Measurements from ENCODE around the gene PROSER3.
A peak's percentile ranks its signal among the peaks of the same experiment; 100 is the strongest.

The PROSER3 gene

DNA sequence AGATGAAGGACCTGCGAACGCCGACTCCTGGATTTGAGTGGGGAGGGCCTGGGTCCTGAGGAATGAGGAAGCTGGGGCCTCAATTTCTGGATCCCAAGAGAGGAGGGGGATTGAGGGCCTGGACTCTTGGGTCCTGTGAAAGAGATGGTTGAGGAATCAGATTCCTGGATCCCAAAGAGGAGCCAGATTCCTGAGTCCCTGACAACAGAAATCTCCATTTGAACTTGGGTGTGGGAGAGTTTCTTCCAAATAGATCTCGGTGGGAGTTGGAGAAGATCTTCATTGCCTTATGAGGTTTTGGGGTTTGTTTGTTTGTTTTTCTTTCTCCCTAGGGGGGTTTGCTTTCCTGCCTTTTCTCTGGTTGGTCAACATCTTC is 11.9 kb upstream of the PROSER3 start:
- H3K27me3 ChIP-seq (ENCODE audit: control insufficient read depth, insufficient read depth, low read length, poor library complexity, severe bottlenecking), result no peaks in the 10 kb centered on the region
- H3K4me3 ChIP-seq (ENCODE audit: insufficient read depth, low read depth, low read length), result peak overlapping the region; percentile 82
- 24 to 28% methylated on average over 4 of the region's 4 CpGs for WGBS, 2 experiments
- H3K27ac ChIP-seq (ENCODE audit: insufficient read depth, low read depth, low read length, poor library complexity, severe bottlenecking), result no peak overlapping the region
- no peaks in the 10 kb centered on the region for H3K9me3 ChIP-seq (ENCODE audit: control insufficient read depth, low read length)
- no peaks in the 10 kb centered on the region for H3K36me3 ChIP-seq (ENCODE audit: control insufficient read depth, insufficient read depth, low read length)
- H3K4me1 ChIP-seq (ENCODE audit: control insufficient read depth, insufficient read depth, low read length), result peaks cover 13% of the 10 kb centered on the region

GRCh38 chr19:35746531-35746930 is 11.4 kb upstream of the PROSER3 start:
- WGBS, 2 experiments, result 93 to 95% methylated on average over 5 of the region's 5 CpGs
- Histone ChIP-seq H3K4me3 (ENCODE audit: insufficient read depth, low read depth, low read length) (peak overlapping the region; percentile 82), H3K9me3 (ENCODE audit: control insufficient read depth, low read length) (no peaks in the 10 kb centered on the region), H3K27ac (ENCODE audit: insufficient read depth, low read depth, low read length, poor library complexity, severe bottlenecking) (no peak overlapping the region), H3K4me1 (ENCODE audit: control insufficient read depth, insufficient read depth, low read length) (peaks cover 11% of the 10 kb centered on the region), H3K27me3 (ENCODE audit: control insufficient read depth, insufficient read depth, low read length, poor library complexity, severe bottlenecking) (no peaks in the 10 kb centered on the region), H3K36me3 (ENCODE audit: control insufficient read depth, insufficient read depth, low read length) (no peaks in the 10 kb centered on the region)

DNA sequence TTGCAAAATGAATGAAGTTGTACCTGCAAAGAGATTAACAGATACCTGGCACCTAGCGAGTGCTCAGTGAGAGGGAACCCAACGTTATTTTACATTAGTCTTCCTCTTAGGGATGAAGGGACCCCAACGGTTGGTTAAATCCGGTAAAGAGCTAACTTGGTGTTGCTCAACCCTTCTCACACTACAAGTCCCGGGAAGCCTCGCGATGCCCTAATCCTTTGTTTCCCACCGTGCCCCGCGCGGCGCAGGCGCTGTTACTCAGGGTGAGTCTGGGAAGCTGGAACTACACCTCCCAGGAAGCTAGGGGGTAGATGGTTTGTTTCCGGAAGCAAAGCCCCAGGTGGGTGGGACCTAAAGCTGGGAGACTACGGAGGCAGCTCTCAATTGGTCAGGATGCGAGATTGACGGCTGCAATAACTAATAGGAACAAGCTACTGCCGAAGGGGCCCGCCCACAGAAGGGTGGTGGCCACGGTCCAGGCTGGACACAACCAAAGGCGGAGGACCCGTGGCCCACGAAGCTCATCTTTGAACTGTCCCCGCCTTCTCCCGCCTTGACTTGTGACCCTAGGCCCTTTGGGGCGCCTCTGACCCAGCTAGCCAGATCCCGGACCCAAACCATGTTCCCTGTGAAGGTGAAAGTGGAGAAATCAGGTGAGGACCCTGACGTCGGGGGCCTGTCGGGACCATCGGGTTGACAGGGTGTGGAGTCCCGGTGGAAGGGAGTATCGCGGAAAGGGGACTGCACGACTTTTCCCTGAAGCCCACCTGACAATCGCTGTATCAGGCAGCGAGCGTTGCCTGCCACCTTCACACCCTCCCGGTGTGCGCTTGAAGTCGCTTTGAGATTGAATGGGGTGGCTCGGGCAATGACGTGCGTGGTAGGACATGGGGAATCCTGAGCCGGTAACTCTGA is 9.6 kb upstream of the PROSER3 start, which contains the start of gene LIN37:
LIN37 (plus strand) TSS at position 471 of the 915 bp plus-strand sequence; CDS start at position 620, 149 bp downstream.
- no peaks in the 10 kb centered on the region for H3K36me3 ChIP-seq (ENCODE audit: control insufficient read depth, insufficient read depth, low read length)
- no peaks in the 10 kb centered on the region for H3K27me3 ChIP-seq (ENCODE audit: control insufficient read depth, insufficient read depth, low read length, poor library complexity, severe bottlenecking)
- peak within 1 kb of the TSS; percentile 86 for H3K4me3 ChIP-seq (ENCODE audit: insufficient read depth, low read depth, low read length)
- no peaks in the 10 kb centered on the region for H3K9me3 ChIP-seq (ENCODE audit: control insufficient read depth, low read length)
- H3K27ac ChIP-seq (ENCODE audit: insufficient read depth, low read depth, low read length, poor library complexity, severe bottlenecking), result no peak within 1 kb of the TSS
- peaks cover 6% of the 10 kb centered on the region for H3K4me1 ChIP-seq (ENCODE audit: control insufficient read depth, insufficient read depth, low read length)
- WGBS, 2 experiments, result 2 to 3% methylated on average over 44 to 45 of the region's 45 CpGs

DNA sequence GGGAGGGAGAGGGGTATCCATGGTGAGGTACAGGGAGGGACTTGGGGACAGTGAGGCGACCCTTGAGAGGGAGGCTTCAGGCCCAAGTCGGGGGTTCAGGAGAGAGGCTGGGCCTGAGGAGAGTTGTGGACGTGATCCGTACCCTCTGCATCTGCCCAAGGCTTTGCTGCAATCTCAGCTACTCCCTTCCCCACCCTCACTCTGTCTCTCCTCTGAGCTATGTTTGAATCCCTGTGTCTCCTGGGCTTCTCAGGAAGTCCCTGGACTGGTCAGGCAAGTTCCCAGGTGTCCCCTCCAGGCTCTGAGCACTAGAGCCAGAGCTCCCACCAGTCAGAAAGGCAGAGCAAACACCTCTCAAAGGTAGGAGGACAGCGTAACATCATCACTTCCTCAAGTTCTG is 7.8 kb upstream of the PROSER3 start:
- 89 to 91% methylated on average over 5 of the region's 5 CpGs for WGBS, 2 experiments
- H3K4me3 ChIP-seq (ENCODE audit: insufficient read depth, low read depth, low read length), result no peak overlapping the region
- H3K27ac ChIP-seq (ENCODE audit: insufficient read depth, low read depth, low read length, poor library complexity, severe bottlenecking), result no peak overlapping the region
- H3K27me3 ChIP-seq (ENCODE audit: control insufficient read depth, insufficient read depth, low read length, poor library complexity, severe bottlenecking), result peaks cover 4% of the 10 kb centered on the region
- no peaks in the 10 kb centered on the region for H3K36me3 ChIP-seq (ENCODE audit: control insufficient read depth, insufficient read depth, low read length)
- H3K9me3 ChIP-seq (ENCODE audit: control insufficient read depth, low read length), result no peaks in the 10 kb centered on the region
- no peaks in the 10 kb centered on the region for H3K4me1 ChIP-seq (ENCODE audit: control insufficient read depth, insufficient read depth, low read length)

- WGBS, 2 experiments, result 90 to 92% methylated on average over 13 to 14 of the region's 14 CpGs
- H3K9me3 ChIP-seq (ENCODE audit: control insufficient read depth, low read length), result no peaks in the 10 kb centered on the region
- H3K27ac ChIP-seq (ENCODE audit: insufficient read depth, low read depth, low read length, poor library complexity, severe bottlenecking), result no peak overlapping the region
- H3K27me3 ChIP-seq (ENCODE audit: control insufficient read depth, insufficient read depth, low read length, poor library complexity, severe bottlenecking), result peaks cover 22% of the 10 kb centered on the region
- H3K36me3 ChIP-seq (ENCODE audit: control insufficient read depth, insufficient read depth, low read length), result no peaks in the 10 kb centered on the region
- peaks cover 14% of the 10 kb centered on the region for H3K4me1 ChIP-seq (ENCODE audit: control insufficient read depth, insufficient read depth, low read length)
- H3K4me3 ChIP-seq (ENCODE audit: insufficient read depth, low read depth, low read length), result no peak overlapping the region
Measured at GRCh38 chr19:35751839-35752745, 5.9 kb upstream of the PROSER3 start.

DNA sequence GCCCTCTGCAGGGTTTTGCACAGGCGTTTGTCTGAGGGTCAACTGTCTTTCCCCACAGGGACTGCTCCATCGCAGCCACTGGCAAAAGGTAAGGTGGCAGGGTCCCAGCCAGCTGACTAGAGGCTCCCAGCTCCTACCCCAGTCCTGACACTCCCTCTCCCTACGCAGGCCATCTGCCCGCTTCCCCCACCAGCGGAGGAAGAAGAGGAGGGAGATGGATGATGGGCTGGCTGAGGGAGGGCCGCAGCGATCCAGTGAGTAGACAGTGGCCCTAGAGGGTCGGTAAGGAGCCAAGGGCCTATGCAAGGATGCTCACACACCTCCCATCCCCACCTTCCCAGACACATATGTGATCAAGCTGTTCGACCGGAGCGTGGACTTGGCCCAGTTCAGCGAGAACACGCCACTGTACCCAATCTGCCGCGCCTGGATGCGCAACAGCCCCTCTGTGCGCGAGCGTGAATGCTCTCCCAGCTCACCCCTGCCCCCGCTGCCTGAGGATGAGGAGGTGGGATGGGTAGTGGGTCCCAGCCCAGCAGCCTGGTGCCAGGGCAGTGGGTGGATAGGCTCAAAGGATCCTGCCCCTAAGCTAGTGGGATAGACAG is 5.1 kb upstream of the PROSER3 start:
- H3K4me1 ChIP-seq (ENCODE audit: control insufficient read depth, insufficient read depth, low read length), result peaks cover 16% of the 10 kb centered on the region
- H3K4me3 ChIP-seq (ENCODE audit: insufficient read depth, low read depth, low read length), result no peak overlapping the region
- no peak overlapping the region for H3K27ac ChIP-seq (ENCODE audit: insufficient read depth, low read depth, low read length, poor library complexity, severe bottlenecking)
- H3K36me3 ChIP-seq (ENCODE audit: control insufficient read depth, insufficient read depth, low read length), result no peaks in the 10 kb centered on the region
- peaks cover 22% of the 10 kb centered on the region for H3K27me3 ChIP-seq (ENCODE audit: control insufficient read depth, insufficient read depth, low read length, poor library complexity, severe bottlenecking)
- 94% methylated on average over 19 to 20 of the region's 20 CpGs for WGBS, 2 experiments
- no peaks in the 10 kb centered on the region for H3K9me3 ChIP-seq (ENCODE audit: control insufficient read depth, low read length)

DNA sequence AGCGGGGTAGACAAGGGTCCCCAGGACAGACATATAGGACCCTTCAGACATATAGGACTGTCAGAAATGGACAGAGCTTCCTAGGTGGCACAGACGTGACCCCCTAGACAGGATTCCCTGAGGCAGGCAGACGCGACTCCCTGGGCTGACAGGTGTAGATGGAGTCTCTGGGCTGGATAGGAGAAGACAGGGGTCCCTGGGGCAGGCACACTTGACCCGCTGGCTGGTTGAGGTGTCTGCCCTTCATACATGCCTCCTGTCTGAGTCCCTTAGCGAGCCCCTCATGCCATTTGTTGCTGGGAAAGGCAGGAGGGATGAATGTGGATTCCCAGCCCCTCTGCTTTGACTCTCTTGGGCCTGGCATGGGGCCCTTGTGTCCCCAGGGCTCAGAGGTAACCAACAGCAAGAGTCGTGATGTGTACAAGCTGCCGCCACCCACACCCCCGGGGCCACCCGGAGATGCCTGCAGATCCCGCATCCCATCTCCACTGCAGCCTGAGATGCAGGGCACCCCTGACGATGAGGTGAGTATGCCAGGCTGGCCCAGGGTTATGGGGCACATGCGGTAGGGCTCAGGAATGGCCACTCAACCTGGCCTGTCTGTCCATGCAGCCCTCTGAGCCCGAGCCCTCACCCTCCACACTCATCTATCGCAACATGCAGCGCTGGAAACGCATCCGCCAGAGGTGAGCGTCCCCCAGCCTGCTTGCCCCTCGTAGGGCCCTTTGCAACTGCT is 4.2 kb upstream of the PROSER3 start:
- Histone ChIP-seq H3K4me1 (ENCODE audit: control insufficient read depth, insufficient read depth, low read length) (peaks cover 16% of the 10 kb centered on the region), H3K27me3 (ENCODE audit: control insufficient read depth, insufficient read depth, low read length, poor library complexity, severe bottlenecking) (peaks cover 22% of the 10 kb centered on the region), H3K4me3 (ENCODE audit: insufficient read depth, low read depth, low read length) (no peak overlapping the region), H3K27ac (ENCODE audit: insufficient read depth, low read depth, low read length, poor library complexity, severe bottlenecking) (no peak overlapping the region), H3K36me3 (ENCODE audit: control insufficient read depth, insufficient read depth, low read length) (no peaks in the 10 kb centered on the region), H3K9me3 (ENCODE audit: control insufficient read depth, low read length) (no peaks in the 10 kb centered on the region)
- 93 to 96% methylated on average over 20 of the region's 20 CpGs for WGBS, 2 experiments

GRCh38 chr19:35754370-35755130 is 3.4 kb upstream of the PROSER3 start:
- Histone ChIP-seq H3K36me3 (ENCODE audit: control insufficient read depth, insufficient read depth, low read length) (no peaks in the 10 kb centered on the region), H3K4me3 (ENCODE audit: insufficient read depth, low read depth, low read length) (no peak overlapping the region), H3K4me1 (ENCODE audit: control insufficient read depth, insufficient read depth, low read length) (peaks cover 16% of the 10 kb centered on the region), H3K27me3 (ENCODE audit: control insufficient read depth, insufficient read depth, low read length, poor library complexity, severe bottlenecking) (peaks cover 22% of the 10 kb centered on the region), H3K9me3 (ENCODE audit: control insufficient read depth, low read length) (no peaks in the 10 kb centered on the region), H3K27ac (ENCODE audit: insufficient read depth, low read depth, low read length, poor library complexity, severe bottlenecking) (no peak overlapping the region)
- 89 to 90% methylated on average over 13 of the region's 13 CpGs for WGBS, 2 experiments

DNA sequence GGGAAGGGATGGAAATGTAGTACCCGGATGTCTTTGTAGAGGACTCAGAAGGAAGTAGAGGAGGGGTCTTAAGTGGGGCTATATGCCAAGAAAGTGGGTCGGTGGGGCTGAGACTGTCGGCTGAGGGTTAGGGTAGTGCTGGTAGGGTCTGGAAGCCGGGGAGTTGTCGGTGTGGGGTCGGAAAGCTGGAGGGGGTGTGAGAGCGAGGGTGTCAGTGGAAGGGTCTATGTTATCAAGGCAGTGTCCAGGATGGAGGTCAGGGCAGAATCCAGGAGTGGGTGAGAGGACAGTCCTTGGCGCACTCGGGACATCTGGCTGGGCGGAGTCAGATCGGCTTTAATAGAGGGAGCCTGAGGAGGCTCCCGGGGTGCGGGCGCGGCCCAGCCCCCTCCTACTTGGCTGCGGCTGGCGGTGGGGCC is 2.8 kb upstream of the PROSER3 start:
- peak overlapping the region; percentile 20 for H3K4me3 ChIP-seq (ENCODE audit: insufficient read depth, low read depth, low read length)
- no peaks in the 10 kb centered on the region for H3K9me3 ChIP-seq (ENCODE audit: control insufficient read depth, low read length)
- peaks cover 2% of the 10 kb centered on the region for H3K36me3 ChIP-seq (ENCODE audit: control insufficient read depth, insufficient read depth, low read length)
- H3K4me1 ChIP-seq (ENCODE audit: control insufficient read depth, insufficient read depth, low read length), result peaks cover 16% of the 10 kb centered on the region
- 53 to 61% methylated on average over 17 of the region's 17 CpGs for WGBS, 2 experiments
- no peak overlapping the region for H3K27ac ChIP-seq (ENCODE audit: insufficient read depth, low read depth, low read length, poor library complexity, severe bottlenecking)
- H3K27me3 ChIP-seq (ENCODE audit: control insufficient read depth, insufficient read depth, low read length, poor library complexity, severe bottlenecking), result peaks cover 22% of the 10 kb centered on the region
